ENCODE results near the gene TOP1.

DNA sequence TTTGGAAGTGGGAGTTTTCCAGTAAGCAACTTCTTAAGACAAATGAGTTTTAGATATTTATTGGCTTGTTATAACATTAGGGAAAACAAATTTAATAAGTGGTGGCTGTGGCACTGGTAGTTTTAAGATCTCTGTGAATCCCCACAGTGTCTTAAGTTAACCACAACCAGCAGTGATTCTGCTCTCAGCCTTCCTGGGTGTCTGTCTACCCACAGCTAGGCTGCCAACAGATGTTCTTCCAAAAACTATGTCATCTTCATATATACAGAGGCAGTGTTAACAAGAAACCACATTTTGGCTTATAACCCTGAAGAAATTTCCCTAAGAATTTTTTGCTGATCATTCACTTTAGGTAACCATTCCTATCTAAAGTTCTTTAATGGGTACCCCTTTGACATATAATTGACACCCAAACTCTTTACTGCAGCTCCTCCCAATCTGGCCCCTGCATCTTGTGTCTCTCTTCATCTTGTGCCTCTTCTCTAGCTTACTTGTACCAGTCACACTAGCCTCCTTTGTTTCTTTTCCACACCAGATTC is 52.7 kb downstream of the TOP1 start:
- TF ChIP-seq, protein P1, sequence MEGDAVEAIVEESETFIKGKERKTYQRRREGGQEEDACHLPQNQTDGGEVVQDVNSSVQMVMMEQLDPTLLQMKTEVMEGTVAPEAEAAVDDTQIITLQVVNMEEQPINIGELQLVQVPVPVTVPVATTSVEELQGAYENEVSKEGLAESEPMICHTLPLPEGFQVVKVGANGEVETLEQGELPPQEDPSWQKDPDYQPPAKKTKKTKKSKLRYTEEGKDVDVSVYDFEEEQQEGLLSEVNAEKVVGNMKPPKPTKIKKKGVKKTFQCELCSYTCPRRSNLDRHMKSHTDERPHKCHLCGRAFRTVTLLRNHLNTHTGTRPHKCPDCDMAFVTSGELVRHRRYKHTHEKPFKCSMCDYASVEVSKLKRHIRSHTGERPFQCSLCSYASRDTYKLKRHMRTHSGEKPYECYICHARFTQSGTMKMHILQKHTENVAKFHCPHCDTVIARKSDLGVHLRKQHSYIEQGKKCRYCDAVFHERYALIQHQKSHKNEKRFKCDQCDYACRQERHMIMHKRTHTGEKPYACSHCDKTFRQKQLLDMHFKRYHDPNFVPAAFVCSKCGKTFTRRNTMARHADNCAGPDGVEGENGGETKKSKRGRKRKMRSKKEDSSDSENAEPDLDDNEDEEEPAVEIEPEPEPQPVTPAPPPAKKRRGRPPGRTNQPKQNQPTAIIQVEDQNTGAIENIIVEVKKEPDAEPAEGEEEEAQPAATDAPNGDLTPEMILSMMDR (IDR thresholded peaks at IDR 0.05), result no peak
- TF ChIP-seq MEF2A (IDR thresholded peaks at IDR 0.05; ENCODE audit: borderline replicate concordance, low read depth) (no peak), POLR2AphosphoS5 (IDR thresholded peaks at IDR 0.05; ENCODE audit: low read depth, low read length) (no peak), RAD21 (IDR thresholded peaks at IDR 0.05; ENCODE audit: low read length) (no peak), SMC3 (IDR thresholded peaks at IDR 0.05; ENCODE audit: low read depth, low read length) (no peak), NFIC (IDR thresholded peaks at IDR 0.05; ENCODE audit: borderline replicate concordance) (no peak)
- TF ChIP-seq, protein P2, sequence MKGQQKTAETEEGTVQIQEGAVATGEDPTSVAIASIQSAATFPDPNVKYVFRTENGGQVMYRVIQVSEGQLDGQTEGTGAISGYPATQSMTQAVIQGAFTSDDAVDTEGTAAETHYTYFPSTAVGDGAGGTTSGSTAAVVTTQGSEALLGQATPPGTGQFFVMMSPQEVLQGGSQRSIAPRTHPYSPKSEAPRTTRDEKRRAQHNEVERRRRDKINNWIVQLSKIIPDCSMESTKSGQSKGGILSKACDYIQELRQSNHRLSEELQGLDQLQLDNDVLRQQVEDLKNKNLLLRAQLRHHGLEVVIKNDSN (IDR thresholded peaks at IDR 0.05; ENCODE audit: borderline replicate concordance, low read depth), result no peak
